Measurements from ENCODE around the gene BAIAP3.

BAIAP3 gene, protein sequence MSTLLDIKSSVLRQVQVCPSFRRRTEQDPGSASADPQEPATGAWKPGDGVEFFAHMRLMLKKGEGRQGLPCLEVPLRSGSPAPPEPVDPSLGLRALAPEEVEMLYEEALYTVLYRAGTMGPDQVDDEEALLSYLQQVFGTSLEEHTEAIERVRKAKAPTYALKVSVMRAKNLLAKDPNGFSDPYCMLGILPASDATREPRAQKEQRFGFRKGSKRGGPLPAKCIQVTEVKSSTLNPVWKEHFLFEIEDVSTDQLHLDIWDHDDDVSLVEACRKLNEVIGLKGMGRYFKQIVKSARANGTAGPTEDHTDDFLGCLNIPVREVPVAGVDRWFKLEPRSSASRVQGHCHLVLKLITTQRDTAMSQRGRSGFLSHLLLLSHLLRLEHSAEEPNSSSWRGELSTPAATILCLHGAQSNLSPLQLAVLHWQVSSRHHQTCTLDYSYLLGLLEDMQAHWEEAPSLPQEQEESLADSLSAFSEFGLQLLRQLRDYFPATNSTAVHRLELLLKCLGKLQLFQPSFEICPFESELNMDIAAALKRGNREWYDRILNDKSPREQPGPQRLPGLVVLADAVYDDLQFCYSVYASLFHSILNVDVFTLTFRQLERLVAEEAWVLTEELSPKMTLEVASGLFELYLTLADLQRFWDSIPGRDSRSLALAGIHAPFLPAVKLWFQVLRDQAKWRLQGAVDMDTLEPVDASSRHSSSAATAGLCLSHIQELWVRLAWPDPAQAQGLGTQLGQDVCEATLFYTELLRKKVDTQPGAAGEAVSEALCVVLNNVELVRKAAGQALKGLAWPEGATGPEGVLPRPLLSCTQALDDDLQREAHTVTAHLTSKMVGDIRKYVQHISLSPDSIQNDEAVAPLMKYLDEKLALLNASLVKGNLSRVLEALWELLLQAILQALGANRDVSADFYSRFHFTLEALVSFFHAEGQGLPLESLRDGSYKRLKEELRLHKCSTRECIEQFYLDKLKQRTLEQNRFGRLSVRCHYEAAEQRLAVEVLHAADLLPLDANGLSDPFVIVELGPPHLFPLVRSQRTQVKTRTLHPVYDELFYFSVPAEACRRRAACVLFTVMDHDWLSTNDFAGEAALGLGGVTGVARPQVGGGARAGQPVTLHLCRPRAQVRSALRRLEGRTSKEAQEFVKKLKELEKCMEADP

GRCh38 chr16:1333149-1333812 lies at the start of gene BAIAP3:
Gene BAIAP3, plus strand, starts transcription at chr16:1333645. Its CDS starts 4,905 bp downstream, at chr16:1338550.
- H3K27me3 Mint-ChIP-seq (ENCODE audit: low read depth, poor library complexity) = peaks cover 68% of the 10 kb centered on the region
- H3K9me3 Mint-ChIP-seq = no peaks in the 10 kb centered on the region
- H3K36me3 Mint-ChIP-seq (ENCODE audit: low read depth) = no peaks in the 10 kb centered on the region
- no peak within 1 kb of the TSS for H3K27ac Mint-ChIP-seq
- peaks cover 9% of the 10 kb centered on the region for H3K4me1 Mint-ChIP-seq
- peak; percentile 77 for DNase-seq
- TF ChIP-seq CTCF (IDR thresholded peaks at IDR 0.05) = no peak
- peak within 1 kb of the TSS; percentile 60 for H3K4me3 Mint-ChIP-seq

DNA sequence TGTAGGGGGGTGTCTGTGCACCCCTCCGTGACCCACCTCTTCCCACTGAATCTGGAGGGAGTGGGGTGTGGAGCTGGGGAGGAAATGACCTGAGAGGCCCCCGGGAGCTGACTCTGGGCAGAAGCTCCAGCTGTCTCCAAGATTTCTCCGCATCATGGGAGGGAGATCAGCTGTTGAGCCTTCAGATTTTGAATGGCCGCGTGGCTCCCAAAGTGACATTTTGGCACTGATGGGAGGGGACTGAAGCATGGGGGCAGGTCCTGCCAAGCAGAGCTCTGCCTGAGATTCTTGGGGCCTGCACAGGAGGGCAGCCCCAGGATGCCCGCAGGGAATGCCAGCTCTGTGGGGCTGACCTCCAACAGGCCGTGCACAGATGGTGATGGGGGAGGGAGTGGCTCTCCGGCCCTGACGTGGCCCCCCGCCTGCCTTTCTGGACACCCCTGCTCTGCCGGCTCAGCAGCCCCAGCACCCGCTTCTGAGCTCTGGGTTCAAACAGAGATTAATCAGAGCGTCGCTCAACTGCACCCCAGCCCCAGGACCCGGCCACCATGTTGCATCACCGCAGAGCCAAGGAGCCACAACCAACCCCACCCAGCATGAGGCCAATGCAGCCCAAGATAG lies 49.3 kb upstream of the BAIAP3 start:
- H3K9me3 Mint-ChIP-seq = no peaks in the 10 kb centered on the region
- TF ChIP-seq CTCF (IDR thresholded peaks at IDR 0.05) = no peak
- H3K27me3 Mint-ChIP-seq (ENCODE audit: low read depth, poor library complexity) = peaks cover 41% of the 10 kb centered on the region
- DNase-seq = no peak
- peaks cover 66% of the 10 kb centered on the region for H3K4me1 Mint-ChIP-seq
- no peak overlapping the region for H3K27ac Mint-ChIP-seq
- H3K4me3 Mint-ChIP-seq = no peak overlapping the region
- no peaks in the 10 kb centered on the region for H3K36me3 Mint-ChIP-seq (ENCODE audit: low read depth)

DNA sequence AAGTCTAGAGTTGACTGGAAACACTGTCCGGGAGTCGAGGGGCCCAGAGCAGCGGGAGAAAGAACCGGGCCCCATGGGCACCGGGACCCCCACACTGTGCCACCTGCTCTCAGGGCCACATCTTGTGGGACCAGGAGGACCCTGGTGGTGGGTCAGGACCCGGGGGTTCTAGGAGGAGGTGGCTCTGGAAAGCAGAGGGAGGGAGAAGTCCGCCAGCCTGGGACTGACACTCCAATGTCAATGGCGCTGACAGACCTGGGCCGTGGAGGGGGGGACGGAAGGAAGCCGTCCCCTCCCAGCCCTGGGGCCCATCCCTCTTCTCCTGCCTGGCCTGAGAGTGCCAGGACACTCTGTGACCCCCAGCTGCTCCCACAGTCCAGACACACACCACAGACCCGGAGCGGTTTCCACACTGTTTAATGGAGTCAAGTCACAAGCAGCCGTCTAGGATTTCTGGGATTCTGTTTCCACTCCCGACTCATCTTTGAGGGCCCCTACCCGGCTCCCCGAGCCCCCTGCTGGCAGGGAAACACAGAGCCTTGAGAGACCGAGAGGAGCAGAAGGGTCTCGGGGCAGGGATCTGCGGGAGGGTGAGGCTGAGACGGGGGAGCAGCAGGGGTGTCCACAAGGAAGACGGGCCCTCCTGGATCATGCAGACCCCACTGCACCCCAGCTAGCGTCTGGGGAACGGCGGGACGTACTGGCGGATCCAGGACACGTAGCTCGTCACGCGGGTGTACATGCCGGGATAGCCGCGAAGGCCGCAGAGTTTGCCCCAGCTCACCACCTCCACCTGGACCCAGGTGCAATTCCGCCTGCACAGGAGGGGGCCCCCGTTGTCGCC lies 47.6 kb upstream of the BAIAP3 start:
- no peaks in the 10 kb centered on the region for H3K9me3 Mint-ChIP-seq
- no peak overlapping the region for H3K27ac Mint-ChIP-seq
- H3K36me3 Mint-ChIP-seq (ENCODE audit: low read depth) = no peaks in the 10 kb centered on the region
- TF ChIP-seq CTCF (IDR thresholded peaks at IDR 0.05) = peak; percentile 37
- H3K27me3 Mint-ChIP-seq (ENCODE audit: low read depth, poor library complexity) = peaks cover 56% of the 10 kb centered on the region
- H3K4me3 Mint-ChIP-seq = peak overlapping the region; percentile 25
- peaks cover 68% of the 10 kb centered on the region for H3K4me1 Mint-ChIP-seq
- DNase-seq = no peak

DNA sequence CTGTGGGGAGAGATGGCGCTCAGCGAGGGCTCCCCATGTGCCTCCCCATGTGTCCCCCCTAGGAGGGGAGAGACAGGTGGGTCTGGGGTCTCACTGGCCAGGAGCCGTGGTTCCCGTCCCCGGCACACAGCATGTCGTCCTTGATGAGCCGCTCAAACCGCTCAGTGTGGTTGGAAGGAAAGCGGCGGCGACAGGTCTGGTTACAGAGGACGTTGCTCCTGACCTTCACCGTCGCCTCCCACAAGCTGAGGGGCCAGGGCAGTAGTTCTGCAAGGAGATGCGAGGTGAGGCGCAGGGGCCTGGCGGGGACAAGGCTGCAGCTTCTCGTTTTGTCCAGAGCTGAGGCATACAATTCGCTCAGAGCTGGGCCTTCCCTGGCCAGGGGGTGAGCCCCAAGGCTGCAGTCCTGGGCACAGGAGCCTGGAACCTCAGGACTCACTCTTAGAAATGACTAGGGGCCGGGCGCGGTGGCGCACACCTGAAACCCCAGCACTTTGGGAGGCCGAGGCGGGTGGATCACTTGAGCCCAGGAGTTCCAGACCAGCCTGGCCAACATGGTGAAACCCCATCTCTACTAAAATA lies 46.8 kb upstream of the BAIAP3 start:
- Mint-ChIP-seq H3K4me3 (no peak overlapping the region), H3K27ac (no peak overlapping the region), H3K9me3 (no peaks in the 10 kb centered on the region), H3K27me3 (ENCODE audit: low read depth, poor library complexity) (peaks cover 58% of the 10 kb centered on the region), H3K4me1 (peaks cover 68% of the 10 kb centered on the region), H3K36me3 (ENCODE audit: low read depth) (no peaks in the 10 kb centered on the region)
- no peak for DNase-seq
- TF ChIP-seq CTCF (IDR thresholded peaks at IDR 0.05) = no peak
